ENCODE results near the gene GPR37L1.

- TF ChIP-seq CTCF (IDR thresholded peaks at IDR 0.05) = no peak
- TF ChIP-seq POLR2AphosphoS5 (IDR thresholded peaks at IDR 0.05) = no peak
- no peak for TF ChIP-seq EP300 (IDR thresholded peaks at IDR 0.05)
- no peak for TF ChIP-seq POLR2A (IDR thresholded peaks at IDR 0.05)
Measured at GRCh38 chr1:202145068-202145743, 22.5 kb downstream of the GPR37L1 start.
